Stimulated activated CD8-positive, alpha-beta memory T cell treated with anti-CD3 and anti-CD28 coated beads, Interleukin-7, amount 100 ng/mL, for 1 hour (primary cell): Measurements from ENCODE around the gene AHNAK.

Experiments
- DNase-seq, 2 donors: peaks; one replicate each; pipeline ENCODE4 v3.0.0-alpha.2; 2020; ENCODE audit warnings: low read depth in 2 of 2

Gene AHNAK

DNA sequence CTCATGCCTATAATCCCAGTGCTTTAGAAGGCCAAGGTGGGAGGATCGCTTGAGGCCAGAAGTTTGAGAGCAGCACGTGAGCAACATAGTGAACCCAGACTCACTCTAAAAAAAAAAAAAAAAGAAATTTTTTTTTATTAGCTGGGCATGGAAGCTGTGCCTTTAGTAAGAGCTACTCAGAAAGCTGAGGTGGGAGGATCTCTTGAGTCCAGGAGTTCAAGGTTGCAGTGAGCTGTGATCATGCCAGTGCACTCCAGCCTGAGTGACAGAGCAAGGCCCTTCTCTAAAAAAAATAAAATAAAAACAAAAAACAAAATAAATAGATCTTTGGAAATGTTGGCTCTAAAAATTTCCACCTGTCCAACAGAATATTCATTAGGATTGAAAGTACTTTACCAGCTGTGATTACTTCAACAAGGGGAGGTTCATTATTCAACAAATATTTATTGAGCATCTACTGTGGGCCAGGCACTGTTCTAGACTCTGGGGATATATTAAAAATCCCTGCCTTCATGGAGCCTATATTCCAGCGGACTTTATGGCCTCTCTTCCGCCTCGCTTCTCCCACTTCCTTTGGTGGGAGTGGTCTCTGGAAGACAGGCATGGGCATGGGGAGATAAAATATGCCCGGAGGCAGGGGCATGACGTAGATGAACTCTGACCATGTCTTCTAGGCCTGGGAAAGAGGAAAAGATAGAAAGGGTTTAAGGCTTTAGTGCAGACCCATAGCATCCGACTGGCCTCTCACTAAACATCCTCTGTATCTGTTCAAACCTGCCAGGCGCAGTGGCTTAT, 47.9 kb downstream of the AHNAK start:
- DNase-seq, result no peak

DNA sequence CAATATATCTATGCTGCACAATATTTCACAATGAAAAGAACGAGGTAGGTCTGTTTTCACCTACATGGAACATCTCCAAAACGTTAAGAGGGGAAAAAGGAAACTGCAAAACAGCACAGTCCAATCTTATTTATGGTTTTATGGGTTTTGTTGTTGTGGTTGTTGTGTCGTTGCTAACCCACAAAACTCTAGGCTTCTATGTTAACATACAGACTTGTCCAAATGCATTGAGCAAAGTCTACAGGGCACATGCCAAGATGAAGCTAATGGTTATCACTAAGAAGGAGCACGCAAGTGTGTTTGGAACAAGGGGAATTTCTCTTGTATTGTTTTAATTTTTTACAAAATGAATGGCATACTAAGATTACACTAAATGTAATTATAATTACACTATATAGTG, 48.6 kb downstream of the AHNAK start:
- no peak for DNase-seq

DNA sequence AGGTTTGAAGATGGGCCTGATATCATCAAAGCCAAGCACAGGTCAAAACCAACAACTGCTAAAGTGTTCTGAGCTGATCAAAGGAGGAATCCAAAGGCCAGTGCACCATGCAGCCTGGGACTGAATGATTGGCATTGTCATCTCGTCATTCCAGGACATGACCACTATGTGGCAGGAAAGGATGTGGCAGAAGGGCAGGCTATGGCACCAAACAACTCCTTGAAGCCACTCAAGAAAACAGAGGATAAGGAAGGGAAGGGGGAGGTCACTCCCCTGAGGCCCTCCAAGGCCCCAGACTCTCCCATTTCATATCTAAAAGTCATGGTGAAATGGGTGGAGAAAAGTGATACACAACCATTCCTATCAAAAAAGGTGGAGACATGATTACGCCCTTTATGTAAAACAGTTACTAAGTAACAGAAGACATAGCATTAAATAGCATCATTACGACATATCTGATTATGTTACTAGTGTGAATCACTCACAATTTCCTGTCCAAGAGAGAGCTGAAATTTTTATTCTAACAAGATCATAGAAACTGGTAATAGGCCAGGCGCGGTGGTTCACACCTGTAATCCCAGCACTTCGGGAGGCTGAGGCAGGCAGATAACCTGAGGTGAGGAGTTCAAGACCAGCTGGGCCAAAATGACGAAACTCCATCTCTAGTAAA, 49.3 kb downstream of the AHNAK start:
- no peak for DNase-seq

DNA sequence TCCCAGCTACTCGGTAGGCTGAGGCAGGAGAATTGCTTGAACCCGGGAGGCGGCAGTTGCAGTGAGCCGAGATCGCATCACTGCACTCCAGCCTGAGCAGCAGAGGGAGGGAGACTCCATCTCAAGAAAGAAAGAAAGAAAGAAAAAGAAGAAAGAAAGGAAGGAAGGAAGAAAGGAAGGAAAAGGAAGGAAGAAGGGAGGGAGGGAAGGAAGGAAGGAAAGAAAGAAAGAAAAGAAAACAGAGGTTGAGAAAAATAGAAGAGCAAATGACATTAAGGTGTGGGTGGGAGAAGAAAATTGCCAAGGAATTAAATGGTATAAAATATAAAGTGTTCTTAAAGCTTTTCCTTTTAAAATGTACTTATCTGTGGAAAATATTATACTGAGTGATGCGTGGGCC, 49.9 kb downstream of the AHNAK start:
- no peak for DNase-seq

DNA sequence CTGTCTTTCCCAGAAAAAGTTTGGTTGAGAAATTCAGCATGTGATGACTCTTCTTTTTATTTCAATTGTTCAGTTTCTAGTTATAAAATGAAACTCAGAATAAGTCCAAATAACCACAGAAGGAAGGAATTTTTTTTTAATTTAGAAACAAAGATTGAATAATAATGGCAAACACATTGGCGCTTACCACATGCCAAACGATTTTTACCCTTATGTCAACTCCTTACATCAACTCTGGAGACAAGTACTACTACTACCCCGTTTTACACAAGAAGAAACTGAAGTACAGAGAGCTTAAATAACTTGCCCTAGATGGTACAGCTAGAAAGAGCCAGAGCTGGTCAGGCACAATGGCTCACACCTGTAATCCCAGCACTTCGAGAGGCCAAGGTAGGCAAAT, 52.4 kb downstream of the AHNAK start:
- no peak for DNase-seq

DNA sequence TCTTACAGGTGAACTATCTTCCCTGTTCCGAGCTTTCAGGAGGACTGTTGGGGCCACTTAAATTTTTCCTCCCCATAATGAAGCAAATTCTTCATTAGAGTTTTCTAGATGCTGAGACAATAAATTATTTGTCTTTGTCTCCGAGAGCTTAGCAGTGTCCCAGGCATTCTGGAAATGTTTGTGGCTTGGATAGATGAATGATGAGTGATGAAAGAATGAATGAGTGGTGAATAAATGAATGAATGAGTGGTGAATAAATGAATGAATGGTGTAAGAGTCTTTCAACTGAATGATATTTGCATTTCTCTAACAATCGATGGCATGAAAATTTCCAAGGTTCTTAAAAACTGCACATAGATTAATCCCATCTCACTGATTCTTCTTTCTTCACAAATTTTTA, 52.8 kb downstream of the AHNAK start:
- no peak for DNase-seq

DNA sequence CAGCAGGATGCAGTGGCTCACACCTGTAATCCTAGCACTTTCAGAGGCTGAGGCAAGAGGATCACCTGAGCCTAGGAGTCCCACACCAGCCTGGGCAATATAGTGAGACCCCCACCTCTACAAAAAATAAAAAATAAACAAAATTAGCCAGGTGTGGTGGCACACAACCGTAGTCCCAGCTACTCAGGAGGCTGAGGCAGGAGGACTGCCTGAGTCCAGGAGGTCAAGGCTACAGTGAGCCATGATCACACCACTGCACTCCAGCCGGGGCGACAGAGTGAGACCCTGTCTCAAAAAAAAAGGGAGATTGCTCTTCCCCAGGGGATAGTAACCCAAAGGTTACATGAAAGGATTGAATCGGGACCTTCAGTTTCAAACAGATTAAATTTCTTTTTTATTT, 54.0 kb downstream of the AHNAK start:
- no peak for DNase-seq

DNA sequence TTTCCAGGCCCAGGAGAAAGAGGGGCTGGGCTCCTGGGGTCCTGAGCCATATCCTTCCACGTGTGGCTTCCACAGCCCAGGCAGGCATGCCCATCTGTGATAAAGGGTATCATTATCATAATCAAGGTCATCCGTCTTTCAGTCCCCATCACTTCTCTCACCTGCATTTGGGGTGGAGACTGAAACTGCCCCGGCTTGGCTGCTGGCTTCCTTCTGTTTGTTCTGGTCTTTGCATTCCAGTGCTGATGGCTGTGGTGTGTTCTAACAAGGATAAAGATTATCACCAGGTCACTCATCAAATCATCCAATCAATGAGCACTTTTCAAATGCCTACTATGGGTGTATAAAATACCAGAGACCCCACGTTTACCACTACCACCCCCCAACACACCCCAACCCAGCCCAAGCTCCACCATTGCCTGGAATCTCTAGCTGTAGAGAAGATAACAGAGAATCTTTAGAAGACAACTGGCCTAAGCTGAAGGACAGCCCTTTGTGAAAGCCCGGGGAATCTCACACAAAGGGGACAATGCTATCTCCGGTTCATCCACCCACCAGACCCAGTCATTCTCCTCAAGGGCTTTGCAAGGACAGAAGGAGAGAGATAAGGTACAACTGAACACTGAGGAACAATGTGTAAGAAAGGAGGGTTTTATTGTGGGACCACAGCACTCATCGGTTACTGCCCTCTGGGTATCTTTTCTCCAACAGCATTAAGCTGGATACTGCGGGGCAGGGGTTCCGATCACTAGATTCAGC, 54.9 kb downstream of the AHNAK start:
- DNase-seq, result no peak

DNA sequence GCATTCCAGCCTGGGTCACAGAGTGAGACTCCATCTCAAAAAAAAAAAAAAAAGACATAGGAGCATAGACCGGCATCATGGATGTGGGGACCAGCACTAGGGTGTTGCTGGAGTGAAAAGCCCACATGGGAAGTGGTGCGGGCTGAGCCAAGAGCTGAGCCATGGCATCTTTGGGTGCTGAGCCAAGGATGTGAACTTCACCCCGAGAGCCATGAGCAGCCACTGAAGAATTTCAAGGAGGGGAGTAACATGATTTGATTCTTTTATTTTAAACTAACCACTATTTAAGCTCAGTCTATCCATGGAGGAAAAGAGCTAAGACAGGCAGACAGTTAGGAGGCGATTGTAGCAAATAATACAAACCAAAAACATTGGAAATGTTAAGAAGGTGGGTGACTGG, 57.4 kb downstream of the AHNAK start:
- DNase-seq, result no peak

DNA sequence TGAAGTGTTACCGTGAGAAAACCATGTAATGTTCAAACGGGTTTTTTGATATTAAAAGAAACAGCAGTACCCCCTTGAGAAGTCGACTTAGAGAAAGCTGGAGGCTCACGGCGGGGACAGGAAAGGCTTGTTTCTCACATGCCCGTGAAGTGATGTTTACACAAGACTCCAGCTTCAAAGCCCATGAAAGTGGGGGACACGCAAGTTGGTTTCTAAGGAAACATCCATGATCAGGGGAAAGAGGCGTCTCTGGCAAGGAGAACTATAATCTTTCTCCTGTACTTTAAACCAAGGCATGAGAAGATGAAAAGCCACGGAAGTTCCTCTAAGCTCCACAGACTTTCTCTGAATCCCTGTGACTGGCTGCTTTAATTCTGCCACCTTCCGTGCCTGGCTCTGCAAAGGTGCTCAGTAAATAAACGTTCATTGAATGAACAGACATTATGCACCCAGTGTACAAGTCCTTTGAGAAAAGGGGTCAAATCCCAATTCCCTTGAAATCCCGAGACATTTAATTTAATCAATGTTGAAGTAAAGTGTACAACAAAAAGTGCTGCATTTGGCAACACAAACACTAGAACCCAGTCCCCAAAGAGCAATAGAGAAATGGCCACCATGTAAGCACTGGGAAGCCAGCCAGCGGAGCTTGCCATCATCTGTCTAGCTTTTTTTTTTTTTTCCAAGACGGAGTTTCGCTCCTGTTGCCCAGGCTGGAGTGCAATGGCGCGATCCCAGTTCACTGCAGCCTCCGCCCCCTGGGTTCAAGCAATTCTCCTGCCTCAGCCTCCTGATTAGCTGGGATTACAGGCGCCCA, 58.7 kb downstream of the AHNAK start:
- no peak for DNase-seq

DNA sequence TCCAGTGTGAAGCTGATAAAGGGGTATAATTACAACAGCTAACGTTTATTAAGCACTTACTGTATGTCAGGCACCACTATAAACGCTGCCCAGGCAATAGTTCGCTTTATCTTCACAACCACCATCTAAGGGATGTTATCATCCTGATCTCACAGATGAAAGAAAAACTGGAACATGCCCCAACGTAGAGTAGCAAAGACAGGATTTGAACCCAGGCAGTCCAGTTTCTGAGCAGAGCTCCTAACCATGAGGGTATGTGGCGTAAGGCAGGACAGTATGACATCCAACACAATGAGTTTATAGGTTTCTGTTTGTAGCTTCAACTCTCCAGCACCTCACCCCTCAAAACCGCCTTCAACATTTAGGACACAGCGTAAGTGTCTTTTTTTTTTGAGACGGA, 59.5 kb downstream of the AHNAK start:
- DNase-seq, result no peak

DNA sequence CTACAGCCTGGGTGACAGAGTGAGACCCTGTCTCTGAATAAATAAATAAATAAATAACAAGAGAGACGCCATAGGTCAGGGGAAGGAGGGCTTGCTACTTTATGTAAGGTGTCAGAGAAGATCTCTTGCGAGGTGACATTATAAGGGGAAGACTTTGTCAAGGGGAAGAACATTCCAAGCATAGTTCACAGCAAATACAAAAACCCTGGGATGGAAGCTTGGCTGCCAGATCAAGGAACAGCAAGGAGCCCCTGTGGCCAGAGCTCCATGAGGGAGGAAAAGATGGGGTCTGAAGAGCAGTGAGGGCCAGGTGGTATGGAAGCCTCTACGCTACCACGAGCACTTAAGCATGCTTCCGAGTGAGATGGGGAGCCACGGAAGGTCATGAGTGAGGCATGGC, 62.3 kb downstream of the AHNAK start:
- DNase-seq, result no peak

DNA sequence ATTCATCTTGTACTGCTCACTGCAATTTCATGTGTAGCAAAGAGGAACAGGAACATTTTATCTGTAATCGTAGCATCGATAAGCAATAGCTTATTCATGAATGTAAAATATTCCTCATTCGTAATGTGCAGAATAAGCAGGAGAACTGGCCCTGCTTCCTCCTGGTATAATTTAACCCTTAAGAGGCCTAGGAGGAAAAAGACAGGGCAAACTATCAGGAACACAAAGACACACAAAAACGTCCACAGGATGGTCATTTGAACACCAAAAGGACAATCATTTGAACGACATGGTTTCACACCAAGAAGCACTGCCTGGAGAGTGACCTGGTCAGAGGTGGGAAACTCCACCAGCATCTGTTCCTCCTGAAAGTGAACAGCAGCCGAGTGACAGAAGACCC, 63.9 kb downstream of the AHNAK start:
- no peak for DNase-seq

DNA sequence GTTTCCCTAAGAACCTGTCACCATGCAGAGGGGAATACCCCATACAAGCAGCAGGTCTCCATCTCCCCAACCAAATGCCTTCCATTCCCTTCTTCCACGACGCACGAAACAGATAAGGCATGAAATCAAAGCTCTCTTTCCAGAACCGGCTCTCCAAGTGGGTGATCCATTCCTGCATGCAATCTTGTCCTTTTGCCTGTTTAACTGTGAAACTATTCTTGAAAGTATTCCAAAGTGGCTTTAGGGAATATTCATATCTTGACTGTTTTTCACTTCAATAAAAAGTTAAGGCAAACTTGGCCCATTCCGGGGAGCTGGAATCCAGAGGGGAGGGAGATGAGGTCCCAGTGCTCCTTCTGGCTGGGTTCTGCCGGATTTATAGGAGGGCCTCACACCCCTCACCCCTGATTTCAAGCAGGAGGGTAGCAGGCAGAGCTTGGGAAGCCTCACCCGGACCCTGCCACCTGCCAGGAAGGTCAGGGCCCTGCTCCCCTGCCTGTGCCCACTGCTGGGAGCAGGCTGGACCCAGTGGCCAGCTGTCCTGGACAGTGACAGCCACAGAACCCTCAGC, 66.9 kb downstream of the AHNAK start:
- DNase-seq, result no peak

DNA sequence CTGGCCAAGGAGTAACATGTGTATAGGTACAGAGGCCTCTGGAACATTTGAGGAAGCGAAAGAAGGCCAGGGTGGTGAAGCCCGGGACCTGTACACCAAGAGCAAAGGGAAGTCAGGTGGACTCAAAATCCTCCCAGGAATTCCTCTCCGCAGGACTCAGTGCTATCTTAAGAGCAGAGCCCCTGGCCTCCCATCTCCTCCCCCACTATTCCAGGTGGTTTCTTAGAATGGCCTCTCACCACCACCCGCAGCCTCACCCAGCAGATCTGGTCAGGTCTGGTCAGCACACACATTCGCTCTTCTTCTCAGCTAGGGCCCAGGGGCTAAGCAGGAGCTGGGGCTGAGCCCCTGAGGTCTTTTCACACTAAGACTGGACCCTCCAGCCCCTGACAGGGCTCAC, 68.7 kb downstream of the AHNAK start:
- DNase-seq, result no peak

DNA sequence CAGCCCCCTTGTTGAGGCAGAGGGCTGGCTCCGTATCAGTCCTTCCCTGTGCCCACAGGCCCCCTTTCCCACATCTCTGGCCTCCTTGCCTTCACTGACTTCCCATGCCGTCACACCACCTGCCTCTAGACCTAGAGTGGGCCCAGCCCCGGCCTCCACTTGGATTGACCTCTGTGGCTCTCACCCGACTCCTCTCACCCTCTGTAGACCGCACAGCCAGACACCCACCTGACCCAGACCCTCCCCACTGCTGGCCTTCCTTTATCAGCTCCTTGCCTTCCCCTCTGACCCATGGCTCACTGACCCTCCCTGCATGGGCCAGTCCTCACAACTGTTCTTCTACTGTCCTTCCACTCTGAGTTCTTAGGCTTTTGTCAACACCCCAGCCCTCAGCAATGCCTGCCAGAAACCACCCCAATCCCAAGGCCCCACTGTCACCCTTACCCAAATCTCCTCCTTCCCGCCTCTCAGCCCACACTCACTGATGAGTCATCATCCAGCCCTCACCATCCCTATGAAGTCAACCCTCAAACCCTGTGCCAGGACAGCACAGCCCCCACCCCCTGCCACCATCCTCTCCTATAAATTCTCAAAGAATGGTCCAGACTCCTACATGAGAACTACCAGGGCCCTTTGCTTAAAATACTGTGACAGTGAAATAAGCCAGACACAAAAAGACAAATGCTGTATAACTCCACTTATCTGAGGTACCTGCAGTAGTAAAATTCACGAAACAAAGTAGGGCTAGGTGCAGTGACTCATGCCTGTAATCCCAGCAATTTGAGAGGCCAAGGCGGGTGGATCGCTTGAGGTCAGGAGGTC, 74.3 kb downstream of the AHNAK start:
- no peak for DNase-seq

DNA sequence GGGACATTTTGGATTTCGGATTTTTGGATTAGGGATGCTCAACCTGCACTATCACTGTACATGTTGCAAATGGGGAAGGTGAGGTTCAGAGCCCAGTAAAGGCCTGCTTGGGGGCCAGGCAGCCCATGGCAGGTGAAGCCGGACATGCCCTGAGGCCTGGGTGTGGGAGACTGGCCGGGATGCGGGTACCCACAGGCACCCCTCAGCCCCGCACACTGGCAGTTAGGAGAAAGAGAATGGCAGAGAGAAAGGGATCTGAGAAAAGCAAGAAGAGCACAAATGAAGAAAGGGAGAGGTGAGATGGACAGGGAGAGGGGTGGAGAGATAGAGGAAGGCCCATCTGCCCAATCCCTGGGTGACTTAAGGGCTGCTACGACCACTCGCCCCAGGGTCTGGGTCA, 75.0 kb downstream of the AHNAK start:
- no peak for DNase-seq

DNA sequence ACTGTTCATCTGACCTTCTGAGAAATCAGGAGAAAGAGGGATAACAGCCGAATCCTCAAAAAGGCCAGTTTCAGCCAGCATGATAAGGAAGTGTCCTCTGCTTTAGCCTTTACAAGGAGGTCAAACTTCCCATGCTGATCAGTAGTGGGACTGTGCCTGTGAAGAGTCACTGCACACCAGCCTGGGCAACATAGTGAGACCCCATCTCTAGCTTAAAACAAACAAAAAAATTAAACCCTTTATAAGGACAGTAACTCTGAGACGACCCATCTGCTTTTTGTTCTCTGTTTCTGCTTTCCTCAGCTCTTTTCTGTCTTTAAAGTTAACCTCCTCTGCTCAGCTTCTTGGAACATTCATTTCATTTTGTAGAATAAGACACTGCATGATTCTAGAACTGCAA, 78.0 kb downstream of the AHNAK start:
- DNase-seq, result no peak

DNA sequence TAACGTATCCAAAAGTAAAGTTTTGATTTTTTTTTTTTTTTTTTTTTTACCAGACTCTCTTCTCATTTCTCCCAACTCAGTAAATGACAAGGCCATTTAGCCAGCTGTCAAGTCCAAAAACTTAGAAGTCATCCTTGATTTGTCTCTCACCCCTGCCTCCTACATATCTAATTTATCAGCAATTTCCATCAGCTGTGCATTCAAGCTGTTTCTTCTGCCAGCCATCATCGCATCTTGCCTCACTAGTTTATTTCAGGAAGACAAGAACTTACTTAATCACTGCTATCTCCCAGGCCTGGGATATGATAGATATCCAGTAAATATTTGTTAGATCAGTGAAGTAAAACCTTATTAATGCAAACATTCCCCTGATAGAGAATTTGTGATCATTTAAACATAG, 80.2 kb downstream of the AHNAK start:
- DNase-seq, result no peak

DNA sequence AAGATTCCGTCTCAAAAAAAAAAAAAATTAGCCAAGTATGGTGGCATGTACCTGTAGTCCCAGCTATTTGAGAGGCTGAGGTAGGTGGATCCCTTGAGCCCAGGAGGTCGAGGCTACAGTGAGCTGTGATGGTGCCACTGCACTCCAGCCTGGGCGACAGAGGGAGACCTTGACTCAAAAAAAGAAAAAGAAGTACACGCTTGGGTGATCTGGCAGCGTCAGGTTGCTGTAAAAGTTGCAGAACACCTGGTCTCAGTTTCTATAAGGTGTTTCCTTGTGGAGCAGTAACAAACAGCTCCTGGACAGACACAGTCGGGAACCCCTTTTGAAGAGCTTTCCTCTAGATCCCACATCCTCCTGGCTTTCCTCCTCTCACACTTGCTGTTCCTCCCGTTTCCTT, 82.0 kb downstream of the AHNAK start:
- no peak for DNase-seq

DNA sequence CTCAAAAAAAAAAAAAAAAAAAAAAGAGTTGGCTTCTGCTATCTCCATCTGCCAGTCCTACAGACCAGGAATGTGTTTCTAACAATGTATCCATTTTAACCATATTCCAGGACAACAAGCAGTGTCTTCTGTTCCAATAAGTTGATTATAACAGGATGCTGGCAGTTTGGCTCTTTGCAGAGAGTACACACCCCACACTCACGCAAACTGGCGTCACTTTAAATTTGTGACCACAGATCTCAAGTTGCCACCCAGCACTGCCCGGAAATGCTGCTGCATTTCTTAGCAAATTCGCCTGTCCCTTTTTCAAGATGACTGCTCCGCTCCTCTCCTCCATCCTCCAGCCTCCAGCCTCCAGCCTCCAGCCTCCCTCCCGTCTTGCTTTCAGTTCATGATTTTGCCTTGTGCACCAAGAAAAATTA, 83.5 kb downstream of the AHNAK start:
- DNase-seq, result no peak
